T-helper 9 cell (primary cell): ENCODE results near the gene SMOC1.
A peak's percentile ranks its signal among the peaks of the same experiment; 100 is the strongest.

Experiments used
- DNase-seq: peaks from one replicate; pipeline ENCODE4 v3.0.0-alpha.2; 2020

The SMOC1 gene

GRCh38 chr14:70013271-70013873 lies 134.2 kb downstream of the SMOC1 start:
- no peak for DNase-seq

GRCh38 chr14:70014406-70015095 lies 135.3 kb downstream of the SMOC1 start:
- no peak for DNase-seq

DNA sequence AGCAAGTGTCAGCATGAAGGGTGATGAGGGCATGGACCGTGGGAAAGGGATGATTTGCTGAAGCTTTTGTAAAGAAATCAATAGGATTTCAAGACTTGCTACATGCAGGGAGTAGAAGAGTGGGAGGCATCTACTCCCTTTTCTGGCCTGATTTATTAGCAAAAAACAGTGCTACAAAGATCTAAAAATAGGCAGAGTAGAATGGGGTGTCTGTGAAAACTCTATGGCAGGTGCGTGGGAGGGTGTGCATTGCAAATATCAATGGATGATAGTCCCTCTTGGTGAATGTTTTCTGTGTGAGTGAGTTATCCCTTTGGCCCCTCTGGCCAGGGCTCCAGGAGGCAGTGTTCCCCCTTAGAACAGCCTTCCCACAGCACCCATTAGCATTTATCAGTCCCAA lies 139.0 kb downstream of the SMOC1 start:
- no peak for DNase-seq

DNA sequence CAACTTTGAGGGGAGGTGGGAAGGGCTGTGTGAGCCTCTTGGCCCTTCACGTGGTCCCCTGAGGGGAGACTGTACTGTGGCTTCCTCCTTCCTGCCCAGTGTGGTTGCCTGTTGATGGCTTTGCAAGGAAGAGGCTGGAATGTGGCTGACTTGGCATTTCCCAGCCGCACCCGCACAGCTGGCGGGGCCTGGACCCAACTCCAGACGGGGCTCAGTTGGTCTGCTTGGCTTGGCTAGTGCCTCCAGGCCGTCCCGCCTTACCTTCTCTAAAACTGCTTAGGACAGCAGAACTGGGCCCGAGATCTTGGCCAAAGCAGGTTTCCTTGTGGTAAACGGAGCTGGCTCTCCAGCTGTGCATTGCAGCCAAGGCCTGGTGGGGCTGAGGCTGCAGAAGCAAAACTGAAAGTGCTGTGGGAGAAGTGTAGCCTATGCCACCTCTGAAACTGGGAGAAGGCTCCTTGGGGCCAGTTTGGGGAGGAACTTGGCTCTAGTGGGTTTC lies 139.5 kb downstream of the SMOC1 start:
- DNase-seq = no peak

DNA sequence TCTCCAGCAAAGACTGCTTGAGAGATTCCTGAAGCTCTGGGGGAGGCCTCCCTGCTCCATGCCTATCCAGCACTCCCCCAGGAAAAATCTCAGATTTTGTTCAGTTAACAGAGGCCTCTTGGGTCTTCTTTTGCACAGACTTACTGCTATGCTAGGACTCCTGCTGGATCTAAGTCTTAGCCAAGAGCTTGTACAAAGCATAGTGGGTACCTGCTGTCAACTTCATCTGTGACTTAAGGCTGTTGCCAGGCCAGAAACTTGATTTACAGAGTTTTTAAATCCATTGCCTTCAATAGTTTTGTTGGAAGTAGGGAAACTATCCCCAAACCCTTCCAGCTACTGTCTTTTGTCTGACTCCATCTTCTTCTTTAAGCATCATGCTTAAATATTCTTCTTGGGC lies 140.5 kb downstream of the SMOC1 start:
- DNase-seq = no peak

DNA sequence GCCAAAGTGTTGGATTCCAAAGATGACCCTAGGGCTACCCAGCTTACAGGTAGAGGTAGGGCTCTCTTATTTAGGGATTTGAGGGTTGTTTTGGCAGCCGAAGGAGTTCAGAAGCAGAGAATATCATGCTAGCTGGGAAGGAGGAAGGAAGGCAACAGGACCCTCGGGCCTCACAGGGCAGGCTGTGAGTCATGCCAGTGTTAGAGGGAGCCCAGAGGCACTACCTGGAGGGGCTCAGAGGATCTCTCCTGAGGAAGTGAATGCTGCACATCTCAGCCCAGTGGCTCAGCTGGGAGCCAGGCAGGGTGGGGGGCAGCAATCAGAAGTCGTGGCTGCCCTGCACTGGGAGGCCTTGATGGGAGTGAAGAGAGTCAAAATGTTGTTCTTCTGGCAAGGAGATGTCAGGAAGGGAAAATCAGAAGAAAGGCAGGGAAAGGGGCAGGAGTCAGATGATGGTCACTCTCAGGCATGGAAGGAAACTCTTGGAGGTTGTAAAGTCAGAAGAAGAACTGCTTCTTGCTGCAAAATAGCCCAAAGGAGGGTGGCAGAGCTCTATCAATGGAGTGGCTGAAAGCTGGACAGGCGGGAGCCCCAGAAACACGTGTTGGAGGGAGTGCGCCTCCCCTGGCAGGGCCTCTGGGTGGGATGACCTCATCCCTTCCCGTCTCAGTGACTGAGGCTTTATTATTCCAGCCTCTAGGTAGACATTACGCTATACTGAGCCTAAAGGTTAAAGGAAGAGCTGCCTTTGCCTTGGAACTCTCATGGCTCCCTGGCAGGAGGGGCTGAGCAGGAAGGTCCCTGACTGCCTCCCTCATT lies 141.3 kb downstream of the SMOC1 start:
- no peak for DNase-seq

DNA sequence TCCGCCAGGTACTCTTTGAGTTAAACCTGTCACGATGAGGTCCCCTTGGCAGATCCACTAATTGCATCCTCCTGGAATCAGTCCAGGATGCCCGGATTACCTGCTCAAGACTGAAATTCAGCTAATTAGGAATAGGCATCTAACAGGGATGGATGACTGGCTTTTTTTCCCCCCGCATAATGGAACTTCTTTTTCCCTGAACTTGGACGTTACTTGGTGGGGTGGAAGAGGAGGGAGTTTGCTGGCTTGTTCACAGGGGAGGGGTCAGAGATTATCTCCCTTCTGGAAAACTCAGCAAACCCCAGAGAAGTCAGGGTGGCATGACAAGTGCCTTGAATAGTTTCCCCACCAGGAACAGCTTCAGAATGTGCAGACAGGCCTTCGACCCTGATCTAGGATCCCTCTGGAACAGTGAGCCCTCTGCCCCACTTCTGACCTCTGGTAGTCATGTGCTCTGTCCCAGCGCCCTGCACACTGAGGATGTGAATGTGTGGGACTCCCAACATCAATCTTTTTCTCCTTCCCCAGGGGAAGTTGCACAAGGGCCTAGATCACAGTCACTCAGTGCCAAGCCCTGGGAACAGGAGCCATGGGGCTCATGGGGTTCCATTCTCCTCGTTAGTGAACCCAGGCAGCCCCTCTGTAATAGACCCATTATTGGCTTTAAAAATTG lies 142.5 kb downstream of the SMOC1 start:
- no peak for DNase-seq

DNA sequence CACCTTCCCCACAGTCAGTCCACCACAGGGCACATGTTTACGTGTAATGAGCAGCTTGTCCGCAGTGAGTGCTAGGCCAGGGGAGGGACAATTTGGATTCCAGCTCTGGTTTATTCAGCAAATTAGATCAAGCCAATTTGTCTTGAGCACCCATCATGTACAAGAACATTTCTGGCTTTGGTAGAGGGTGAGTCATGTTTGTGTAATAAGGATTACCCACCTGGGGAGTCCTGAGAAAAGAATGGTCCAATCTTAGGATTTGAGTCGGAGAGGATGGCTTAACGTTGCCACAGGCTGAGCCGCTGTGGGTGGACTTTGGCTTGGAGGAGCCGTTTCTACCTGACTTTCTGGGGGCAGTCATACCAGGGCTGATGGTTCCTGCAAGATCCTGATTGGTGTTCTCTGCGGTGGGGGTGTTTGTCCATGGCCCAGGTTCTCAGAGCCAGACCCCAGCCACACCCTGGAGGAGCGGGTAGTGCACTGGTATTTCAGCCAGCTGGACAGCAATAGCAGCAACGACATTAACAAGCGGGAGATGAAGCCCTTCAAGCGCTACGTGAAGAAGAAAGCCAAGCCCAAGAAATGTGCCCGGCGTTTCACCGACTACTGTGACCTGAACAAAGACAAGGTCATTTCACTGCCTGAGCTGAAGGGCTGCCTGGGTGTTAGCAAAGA lies 143.7 kb downstream of the SMOC1 start:
- DNase-seq = no peak

- DNase-seq = no peak
Measured at GRCh38 chr14:70023871-70024270, 144.7 kb downstream of the SMOC1 start.

GRCh38 chr14:70027785-70028428 lies 148.7 kb downstream of the SMOC1 start:
- DNase-seq = peak; percentile 49

DNA sequence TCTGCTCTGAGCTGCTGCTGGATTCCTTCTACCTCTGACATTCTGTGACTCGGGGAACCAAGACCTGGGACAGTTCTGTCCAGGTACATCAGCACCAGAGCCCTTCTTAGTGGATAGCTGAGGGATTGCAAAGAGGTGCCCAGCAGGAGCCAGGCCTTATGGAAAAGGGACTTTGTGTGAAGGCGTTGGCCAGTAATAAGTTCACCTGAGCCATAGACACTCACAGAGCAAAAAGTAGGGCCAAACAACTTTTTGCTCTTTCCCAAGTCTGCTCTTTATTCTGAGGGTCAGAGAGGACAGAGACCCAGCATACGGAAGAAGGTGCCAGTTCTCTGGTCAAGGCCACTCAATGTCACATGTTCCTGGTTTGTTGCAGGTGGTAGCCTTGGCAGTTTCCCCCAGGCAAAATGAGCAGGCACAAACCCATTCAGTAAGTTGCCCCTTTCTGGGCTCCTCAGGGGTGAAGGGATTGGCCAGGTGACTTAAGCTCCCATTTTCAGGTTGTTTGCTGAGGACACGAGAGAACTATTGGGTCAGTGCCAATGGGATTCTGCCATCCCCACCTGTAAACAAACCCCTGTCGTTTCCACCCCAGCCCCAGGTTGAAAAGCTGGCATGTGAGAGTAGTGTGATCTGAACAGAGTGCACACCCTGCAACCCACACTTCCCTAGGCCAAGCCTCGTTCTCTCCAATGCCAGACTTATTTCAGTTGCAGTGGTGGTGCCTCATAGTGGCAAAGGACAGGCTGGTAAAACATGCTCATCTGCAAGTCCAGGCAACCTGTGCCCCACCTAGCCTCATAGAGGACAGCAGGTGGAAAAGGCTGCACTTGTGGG lies 150.3 kb downstream of the SMOC1 start:
- no peak for DNase-seq

DNA sequence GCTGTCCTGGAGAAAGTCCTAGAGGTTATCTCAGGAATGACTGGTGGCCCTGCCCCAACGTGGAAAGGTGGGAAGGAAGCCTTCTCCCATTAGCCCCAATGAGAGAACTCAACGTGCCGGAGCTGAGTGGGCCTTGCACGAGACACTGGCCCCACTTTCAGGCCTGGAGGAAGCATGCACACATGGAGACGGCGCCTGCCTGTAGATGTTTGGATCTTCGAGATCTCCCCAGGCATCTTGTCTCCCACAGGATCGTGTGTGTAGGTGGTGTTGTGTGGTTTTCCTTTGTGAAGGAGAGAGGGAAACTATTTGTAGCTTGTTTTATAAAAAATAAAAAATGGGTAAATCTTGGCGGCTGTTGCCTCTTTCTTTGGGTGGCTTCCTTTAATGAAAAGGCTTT lies 152.8 kb downstream of the SMOC1 start:
- no peak for DNase-seq

DNA sequence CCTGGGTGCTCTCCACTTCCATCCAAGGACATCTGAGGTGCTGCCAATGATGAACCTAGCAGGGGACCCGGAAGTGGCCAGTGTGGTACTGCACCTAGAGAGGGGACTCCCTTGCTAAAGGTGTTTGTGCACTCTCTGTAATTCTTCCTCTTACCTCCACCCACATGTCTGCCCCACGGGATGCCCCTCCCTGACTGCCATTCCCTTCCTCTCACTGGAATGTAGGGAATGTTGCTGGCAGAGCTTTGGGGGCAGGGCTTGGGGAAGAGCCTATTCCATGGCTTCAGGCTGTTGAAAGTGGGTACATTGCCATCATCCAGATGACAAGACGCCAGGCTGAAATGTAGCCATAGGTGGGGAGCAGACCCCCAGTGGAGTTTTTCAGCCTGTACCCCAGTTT lies 153.2 kb downstream of the SMOC1 start:
- no peak for DNase-seq

- no peak for DNase-seq
Measured at GRCh38 chr14:70033116-70033515, 153.9 kb downstream of the SMOC1 start.

GRCh38 chr14:70033561-70033960 lies 154.3 kb downstream of the SMOC1 start:
- no peak for DNase-seq

DNA sequence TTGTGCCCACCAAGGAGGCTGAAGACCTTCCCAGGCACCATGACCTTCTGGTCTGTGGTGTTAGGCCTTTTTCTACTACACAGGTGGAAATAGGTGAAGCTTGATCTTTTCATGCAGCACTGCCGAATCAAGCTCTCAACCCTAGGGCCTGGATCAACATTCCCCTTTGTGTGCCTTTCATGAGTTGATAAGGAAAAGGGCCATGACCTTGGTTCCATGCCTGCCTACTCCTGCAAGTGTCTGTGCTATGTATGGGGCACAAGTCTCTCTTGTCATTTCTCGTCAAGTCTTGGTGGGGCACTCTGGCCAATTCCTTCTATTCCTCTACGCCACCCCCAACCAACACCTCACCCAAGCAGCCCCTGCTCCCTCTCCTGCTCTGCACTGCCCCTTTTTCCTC lies 155.0 kb downstream of the SMOC1 start:
- no peak for DNase-seq

GRCh38 chr14:70036665-70037064 lies 157.4 kb downstream of the SMOC1 start:
- no peak for DNase-seq

DNA sequence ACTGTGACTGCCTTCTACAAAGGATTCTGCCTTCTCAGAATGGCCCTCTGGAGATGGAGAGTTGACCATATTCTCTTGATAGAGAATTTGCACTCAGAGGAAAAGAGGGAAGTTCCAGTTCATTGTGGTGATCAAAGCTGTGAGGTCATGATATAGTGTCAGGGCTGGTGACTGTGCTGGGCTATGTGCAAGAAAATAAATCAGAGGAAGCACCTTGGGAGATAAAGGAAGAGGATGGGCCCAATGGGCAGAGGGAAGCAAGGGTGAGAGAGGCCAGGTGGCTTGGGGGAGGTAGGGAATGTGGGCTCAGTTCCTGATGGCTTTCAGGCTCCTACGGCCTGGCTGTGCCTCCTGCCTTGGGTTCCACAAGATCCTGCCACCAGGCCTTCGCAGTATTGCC lies 163.8 kb downstream of the SMOC1 start:
- DNase-seq = no peak

DNA sequence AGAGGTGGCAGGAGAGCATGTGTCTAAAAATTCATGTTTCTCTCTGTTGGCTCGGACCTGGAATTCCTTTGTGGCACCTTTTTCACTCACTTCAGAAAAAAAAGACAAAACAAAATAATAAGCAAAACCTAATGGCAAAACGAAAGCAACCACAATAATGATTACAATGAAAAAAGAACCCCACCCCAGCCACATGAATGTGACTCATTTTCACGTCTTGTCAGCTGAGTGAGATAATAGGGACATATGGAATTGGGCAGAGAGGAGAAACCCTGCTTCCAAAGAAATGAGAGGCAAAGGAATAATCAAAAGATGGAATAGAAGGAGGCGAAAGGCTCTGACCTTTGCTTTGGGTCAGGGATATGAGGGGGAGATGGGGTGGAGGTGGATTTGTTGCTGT lies 166.1 kb downstream of the SMOC1 start:
- DNase-seq = no peak

DNA sequence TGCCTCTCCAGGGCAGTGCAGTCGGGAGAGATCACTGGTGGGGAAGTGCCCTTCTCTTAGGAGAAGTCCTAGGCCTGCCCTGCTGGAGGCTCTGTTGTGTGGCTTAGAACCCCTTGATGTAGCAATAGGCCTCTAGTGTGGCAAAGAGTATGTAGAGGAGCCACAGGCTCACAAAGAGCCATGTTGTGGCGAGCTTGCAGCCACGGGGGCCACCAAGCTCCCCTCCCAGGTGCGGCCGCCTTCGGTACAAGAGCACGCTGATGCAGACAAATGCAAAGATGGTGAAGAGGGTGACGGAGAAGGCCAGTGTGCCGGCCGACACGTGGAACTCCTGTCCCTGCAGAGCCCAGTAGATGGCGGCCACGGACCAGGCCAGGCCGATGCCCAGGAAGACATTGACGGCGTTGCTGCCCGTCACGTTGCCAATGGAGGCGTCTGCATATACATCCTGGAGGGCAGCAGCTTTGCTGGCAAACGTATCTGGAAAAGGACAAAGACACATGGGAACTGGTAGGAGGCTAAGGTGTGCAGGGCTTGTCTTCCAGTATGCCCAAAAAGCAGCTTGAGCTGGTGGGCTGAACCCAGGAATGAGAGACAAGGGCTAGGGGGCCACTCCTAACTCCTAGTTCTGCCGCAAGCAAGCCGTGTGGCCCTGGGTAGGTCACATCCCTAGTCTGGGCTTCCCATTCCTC lies 166.8 kb downstream of the SMOC1 start:
- DNase-seq = no peak
